Sigmoid colon (tissue), 7 donors: Measurements from ENCODE around the gene GRP. TPM values are rescaled to one million over a fixed set of nuclear protein-coding genes. Genes with fewer than 3 reads are reported as not detected.

Source experiments
- DNase-seq: peaks from one replicate; pipeline ENCODE4 v3.0.0-alpha.2; 2019
- H3K27ac ChIP-seq, 4 donors: fragments of 200-600 bp; sonication (generic); one replicate each; pipeline ENCODE4 v1.5.1; 2016 to 2019; ENCODE audit warnings: mild to moderate bottlenecking in 1 of 4
- H3K27me3 ChIP-seq, 3 donors: fragments of 200-600 bp; sonication (generic); one replicate each; pipeline ENCODE4 v1.5.1; 2019; ENCODE audit warnings: mild to moderate bottlenecking in 1 of 3
- H3K36me3 ChIP-seq, 4 donors: fragments of 200-600 bp; sonication (generic); one replicate each; pipeline ENCODE4 v1.5.1; 2016 to 2019
- H3K4me1 ChIP-seq, 4 donors: fragments of 200-600 bp; sonication (generic); one replicate each; pipeline ENCODE4 v1.5.1; 2017 to 2019
- H3K4me3 ChIP-seq, 4 donors: fragments of 200-600 bp; sonication (generic); one replicate each; pipeline ENCODE4 v1.5.1; 2017 to 2019; ENCODE audit warnings: mild to moderate bottlenecking in 2 of 4, moderate library complexity in 1 of 4
- H3K9me3 ChIP-seq, 4 donors: fragments of 200-600 bp in 3 of 4; sonication (generic) in 3 of 4; one replicate each; pipeline versions ENCODE4 v1.5.1 to v1.6.1; 2013 to 2019
- EP300 ChIP-seq, 4 donors: sonication (generic); formaldehyde crosslinking; IDR thresholded peaks; one replicate each; pipeline ENCODE4 v1.6.1; 2017; ENCODE audit warnings: antibody characterized with exemption in 4 of 4
- POLR2A ChIP-seq, 2 donors: fragments of 450-650 bp; IDR thresholded peaks; one replicate each; pipeline ENCODE4 v1.6.1; 2016; ENCODE audit warnings: antibody characterized with exemption in 2 of 2, mild to moderate bottlenecking in 2 of 2, moderate library complexity in 2 of 2
- POLR2AphosphoS5 ChIP-seq, 4 donors: sonication (generic); formaldehyde crosslinking; IDR thresholded peaks; one replicate each; pipeline ENCODE4 v1.6.1; 2017; ENCODE audit warnings: antibody characterized with exemption in 4 of 4
- WGBS, 2 donors: extraction: QIAGEN DNeasy Blood & Tissue Kit; methylation state at CpG; one replicate each; pipeline ENCODE4 v1.1.7; 2013; 5-methylcytosine and 5-hydroxymethylcytosine counted together
- intact Hi-C: fragments of 100-400 bp; cut with DNase I; formaldehyde crosslinking; loops from one replicate; pipeline ENCODE4 v1.15.1; 2023
- polyA plus RNA-seq, 3 donors: library from polyadenylated mRNA; stranded (reverse); fragments of 200-250 nt; gene quantifications; one replicate each; pipeline ENCODE4 v1.2.3, GENCODE V29; 2013
- total RNA-seq, 4 donors: library from RNA; depleted of rRNA; stranded (reverse); fragments of >200 nt; gene quantifications; one replicate each; pipeline ENCODE4 v1.1.0, GENCODE V29; 2016
- TF ChIP-seq, protein P1 (sequence below), 4 experiments: fragments of 450-650 bp in 3 of 4; fragments of 200-600 bp in 1 of 4; IDR thresholded peaks; one replicate each; pipeline ENCODE4 v1.5.1; 2016 to 2019; ENCODE audit warnings: antibody characterized with exemption in 4 of 4, mild to moderate bottlenecking in 3 of 4, moderate library complexity in 2 of 4
- donor health status: healthy with polysubstance abuse.
- donor health status: Bipolar disorder and iron deficiency.
- donor health status: healthy.

Gene GRP
- total RNA-seq: 1 to 10 TPM; 1.4 to 6.6 (median 2.7) TPM
- polyA plus RNA-seq: under 1 TPM in 1 of 3 donors, not detected in 2; 0.93 TPM

DNA sequence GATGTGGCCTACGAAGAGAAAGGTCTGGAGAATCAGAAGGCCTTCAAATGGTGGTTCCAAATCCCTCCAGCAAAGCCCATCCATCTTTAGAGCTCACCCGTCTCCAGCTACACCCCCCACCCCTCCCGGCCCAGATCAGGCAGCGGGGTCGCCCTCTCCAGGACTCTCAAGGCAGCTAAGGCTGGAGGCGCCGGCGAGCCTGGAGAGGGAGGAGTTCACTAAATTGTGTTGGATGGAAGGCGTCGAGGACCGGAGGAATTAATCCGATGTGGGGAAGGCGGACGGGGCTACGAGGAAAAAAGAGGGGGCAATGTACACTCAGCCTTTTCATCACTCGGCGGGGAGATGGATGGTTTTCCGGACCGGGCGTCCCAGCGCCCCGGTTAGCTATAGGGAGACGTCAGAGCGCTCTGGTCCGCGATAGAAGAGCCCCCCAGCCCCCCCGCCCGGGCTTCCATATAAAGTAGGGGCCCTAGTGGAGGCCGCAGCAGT is at the start of gene GRP:
Gene GRP (plus strand): TSS at position 487 of the 492 bp plus-strand sequence. CDS start 108 bp downstream, outside the sequence.
- Histone ChIP-seq H3K4me3 (peak within 1 kb of the TSS in 2 of 4 donors; percentile 17 to 30), H3K36me3 (no peaks in the 10 kb centered on the region), H3K9me3 (no peaks in the 10 kb centered on the region), H3K27me3 (peaks cover 15 to 56% (median 33%) of the 10 kb centered on the region in 3 donors), H3K27ac (no peak within 1 kb of the TSS), H3K4me1 (peaks cover 0 to 18% (median 16%) of the 10 kb centered on the region in 4 donors)
- intact Hi-C loops: no loop called here
- no peak for DNase-seq
- TF ChIP-seq EP300 (IDR thresholded peaks at IDR 0.05): no peak
- TF ChIP-seq POLR2AphosphoS5 (IDR thresholded peaks at IDR 0.05): no peak
- TF ChIP-seq, protein P1, sequence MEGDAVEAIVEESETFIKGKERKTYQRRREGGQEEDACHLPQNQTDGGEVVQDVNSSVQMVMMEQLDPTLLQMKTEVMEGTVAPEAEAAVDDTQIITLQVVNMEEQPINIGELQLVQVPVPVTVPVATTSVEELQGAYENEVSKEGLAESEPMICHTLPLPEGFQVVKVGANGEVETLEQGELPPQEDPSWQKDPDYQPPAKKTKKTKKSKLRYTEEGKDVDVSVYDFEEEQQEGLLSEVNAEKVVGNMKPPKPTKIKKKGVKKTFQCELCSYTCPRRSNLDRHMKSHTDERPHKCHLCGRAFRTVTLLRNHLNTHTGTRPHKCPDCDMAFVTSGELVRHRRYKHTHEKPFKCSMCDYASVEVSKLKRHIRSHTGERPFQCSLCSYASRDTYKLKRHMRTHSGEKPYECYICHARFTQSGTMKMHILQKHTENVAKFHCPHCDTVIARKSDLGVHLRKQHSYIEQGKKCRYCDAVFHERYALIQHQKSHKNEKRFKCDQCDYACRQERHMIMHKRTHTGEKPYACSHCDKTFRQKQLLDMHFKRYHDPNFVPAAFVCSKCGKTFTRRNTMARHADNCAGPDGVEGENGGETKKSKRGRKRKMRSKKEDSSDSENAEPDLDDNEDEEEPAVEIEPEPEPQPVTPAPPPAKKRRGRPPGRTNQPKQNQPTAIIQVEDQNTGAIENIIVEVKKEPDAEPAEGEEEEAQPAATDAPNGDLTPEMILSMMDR (IDR thresholded peaks at IDR 0.05): no peak
- no peak for TF ChIP-seq POLR2A (IDR thresholded peaks at IDR 0.05)
- 4 to 12% methylated on average over 29 of the region's 29 CpGs for WGBS, 2 donors

DNA sequence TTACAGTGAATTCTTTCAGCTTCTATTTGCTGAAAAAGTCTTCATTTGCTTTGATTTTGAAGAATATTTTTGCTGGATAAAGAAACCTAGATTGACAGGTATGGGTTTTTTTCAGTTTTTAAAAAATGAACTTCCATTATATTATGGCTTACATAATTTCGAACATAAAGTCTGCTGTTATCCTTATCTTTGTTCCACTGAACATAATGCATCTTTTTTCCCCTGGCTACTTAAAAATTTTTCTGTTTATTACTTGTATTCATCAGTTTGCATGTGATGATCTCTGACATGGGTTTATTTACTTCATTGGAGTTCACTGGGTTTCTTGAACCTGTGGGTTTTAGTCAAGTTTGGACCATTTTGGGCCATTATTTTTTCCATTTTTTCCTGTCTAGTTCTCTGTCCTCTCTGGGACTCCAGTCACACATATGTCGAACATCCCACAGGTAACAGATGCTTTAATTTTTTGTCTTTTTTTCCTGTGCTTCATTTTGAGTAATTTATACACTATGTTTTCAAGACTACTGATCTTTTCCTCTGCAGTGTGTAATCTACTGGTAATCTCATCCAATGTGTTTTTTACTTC is 47.2 kb upstream of the GRP start:
- 87 to 88% methylated on average over 2 of the region's 2 CpGs for WGBS, 2 donors
- peaks cover 0 to 13% (median 0%) of the 10 kb centered on the region in 4 donors for H3K9me3 ChIP-seq
- no peaks in the 10 kb centered on the region for H3K4me1 ChIP-seq
- TF ChIP-seq POLR2A (IDR thresholded peaks at IDR 0.05) (no peak), EP300 (IDR thresholded peaks at IDR 0.05) (no peak), POLR2AphosphoS5 (IDR thresholded peaks at IDR 0.05) (no peak)
- TF ChIP-seq, protein P1 (IDR thresholded peaks at IDR 0.05): no peak
- no peak overlapping the region for H3K4me3 ChIP-seq
- no peaks in the 10 kb centered on the region for H3K27me3 ChIP-seq
- H3K36me3 ChIP-seq: no peaks in the 10 kb centered on the region
- H3K27ac ChIP-seq: no peak overlapping the region
- intact Hi-C loops: no loop called here
- DNase-seq: no peak

GRCh38 chr18:59177485-59177884 is 42.5 kb upstream of the GRP start:
- TF ChIP-seq EP300 (IDR thresholded peaks at IDR 0.05) (no peak), POLR2AphosphoS5 (IDR thresholded peaks at IDR 0.05) (no peak), POLR2A (IDR thresholded peaks at IDR 0.05) (no peak)
- TF ChIP-seq, protein P1 (IDR thresholded peaks at IDR 0.05): no peak
- Histone ChIP-seq H3K4me1 (no peaks in the 10 kb centered on the region), H3K36me3 (no peaks in the 10 kb centered on the region), H3K4me3 (no peak overlapping the region), H3K9me3 (peaks cover 0 to 4% (median 0%) of the 10 kb centered on the region in 4 donors), H3K27ac (no peak overlapping the region), H3K27me3 (no peaks in the 10 kb centered on the region)
- intact Hi-C loops: no loop called here
- no peak for DNase-seq
- 85 to 93% methylated on average over 4 of the region's 4 CpGs for WGBS, 2 donors

DNA sequence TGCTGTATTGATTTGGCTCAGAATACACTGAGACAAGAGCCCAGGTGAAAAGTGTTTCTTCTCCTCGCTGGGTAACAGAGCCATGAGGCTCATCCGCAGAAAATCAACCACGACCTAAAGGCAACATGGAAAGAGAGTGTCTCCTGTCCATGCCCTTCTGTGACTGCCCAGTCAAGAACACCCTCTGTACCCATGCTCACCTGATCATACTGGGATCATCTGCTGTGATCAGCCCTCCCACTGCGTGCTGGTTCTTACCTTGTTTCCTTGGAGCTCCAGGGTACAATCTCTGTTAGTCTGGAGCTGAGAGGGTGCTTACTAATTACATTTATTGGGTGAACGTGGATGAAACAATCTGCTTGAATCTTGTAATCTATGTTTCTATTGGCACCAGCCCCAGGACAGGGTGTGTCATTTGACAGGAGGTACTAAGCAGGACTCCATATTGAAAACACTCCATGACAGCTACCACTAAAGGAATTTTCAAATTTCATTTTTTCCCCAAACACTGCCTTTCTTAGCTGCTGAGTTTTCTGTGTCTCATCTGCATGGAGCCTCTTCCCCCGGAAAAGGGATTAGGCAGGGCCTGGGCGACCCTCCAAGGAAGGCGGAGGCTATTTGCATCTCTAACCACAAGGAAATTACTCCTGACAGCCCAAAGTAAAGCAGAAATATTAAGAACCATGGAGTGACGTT is 39.7 kb upstream of the GRP start:
- Histone ChIP-seq H3K36me3 (no peaks in the 10 kb centered on the region), H3K27ac (no peak overlapping the region), H3K4me1 (no peaks in the 10 kb centered on the region), H3K9me3 (no peaks in the 10 kb centered on the region), H3K4me3 (no peak overlapping the region), H3K27me3 (no peaks in the 10 kb centered on the region)
- WGBS, 2 donors: 52 to 70% methylated on average over 9 of the region's 9 CpGs
- no peak for DNase-seq
- TF ChIP-seq, protein P1 (IDR thresholded peaks at IDR 0.05): no peak
- TF ChIP-seq EP300 (IDR thresholded peaks at IDR 0.05) (no peak), POLR2AphosphoS5 (IDR thresholded peaks at IDR 0.05) (no peak), POLR2A (IDR thresholded peaks at IDR 0.05) (no peak)
- intact Hi-C loops: no loop called here
